GM13977 (cell line): Measurements from ENCODE around the gene RIOK2.

Experiments
- DNase-seq: peaks from one replicate; pipeline ENCODE4 v3.0.0; 2012; ENCODE audit warnings: low spot score
- in situ Hi-C: fragments of 300-500 bp; cut with MboI; formaldehyde crosslinking; loops from one replicate; pipeline ENCODE4 v1.12.0; 2022; ENCODE audit warnings: low sequenced_read_pairs, low pct_unique_long_range_greater_than_20kb, mixed read lengths, inconsistent platforms; ENCODE audit not compliant: unreplicated experiment
- TF ChIP-seq, protein P1 (sequence below): IDR thresholded peaks from 2 replicates; pipeline ENCODE4 v1.5.1; 2012; ENCODE audit warnings: mild to moderate bottlenecking, control low read depth; ENCODE audit not compliant: insufficient read depth; ENCODE audit errors: extremely low read depth, missing control alignments

The RIOK2 gene

DNA sequence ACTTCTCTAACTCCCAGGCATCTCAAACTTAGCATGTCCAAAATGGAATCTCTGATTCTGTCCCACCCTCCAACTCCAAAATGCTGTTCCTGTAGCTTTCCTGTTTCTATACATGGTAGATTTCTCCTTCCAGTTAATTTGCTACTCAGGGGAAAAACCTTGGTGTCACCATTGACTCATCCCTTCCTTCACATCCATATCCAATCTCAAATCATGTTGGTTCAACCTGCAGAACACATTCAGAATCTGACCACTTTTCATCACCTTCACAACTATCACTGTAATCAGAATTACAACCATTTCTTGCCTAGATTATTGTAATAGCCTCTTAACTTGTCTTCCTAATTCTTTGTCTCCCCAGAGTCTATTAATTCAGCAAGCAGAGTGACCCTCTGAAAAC lies 10.8 kb downstream of the RIOK2 start:
- TF ChIP-seq, protein P1, sequence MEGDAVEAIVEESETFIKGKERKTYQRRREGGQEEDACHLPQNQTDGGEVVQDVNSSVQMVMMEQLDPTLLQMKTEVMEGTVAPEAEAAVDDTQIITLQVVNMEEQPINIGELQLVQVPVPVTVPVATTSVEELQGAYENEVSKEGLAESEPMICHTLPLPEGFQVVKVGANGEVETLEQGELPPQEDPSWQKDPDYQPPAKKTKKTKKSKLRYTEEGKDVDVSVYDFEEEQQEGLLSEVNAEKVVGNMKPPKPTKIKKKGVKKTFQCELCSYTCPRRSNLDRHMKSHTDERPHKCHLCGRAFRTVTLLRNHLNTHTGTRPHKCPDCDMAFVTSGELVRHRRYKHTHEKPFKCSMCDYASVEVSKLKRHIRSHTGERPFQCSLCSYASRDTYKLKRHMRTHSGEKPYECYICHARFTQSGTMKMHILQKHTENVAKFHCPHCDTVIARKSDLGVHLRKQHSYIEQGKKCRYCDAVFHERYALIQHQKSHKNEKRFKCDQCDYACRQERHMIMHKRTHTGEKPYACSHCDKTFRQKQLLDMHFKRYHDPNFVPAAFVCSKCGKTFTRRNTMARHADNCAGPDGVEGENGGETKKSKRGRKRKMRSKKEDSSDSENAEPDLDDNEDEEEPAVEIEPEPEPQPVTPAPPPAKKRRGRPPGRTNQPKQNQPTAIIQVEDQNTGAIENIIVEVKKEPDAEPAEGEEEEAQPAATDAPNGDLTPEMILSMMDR, result no peak
- DNase-seq, result no peak
- in situ Hi-C loops, result loop anchor here (25.0 kb wide), 1 partner anchor 310 kb away; no protein-coding TSS in a partner anchor

DNA sequence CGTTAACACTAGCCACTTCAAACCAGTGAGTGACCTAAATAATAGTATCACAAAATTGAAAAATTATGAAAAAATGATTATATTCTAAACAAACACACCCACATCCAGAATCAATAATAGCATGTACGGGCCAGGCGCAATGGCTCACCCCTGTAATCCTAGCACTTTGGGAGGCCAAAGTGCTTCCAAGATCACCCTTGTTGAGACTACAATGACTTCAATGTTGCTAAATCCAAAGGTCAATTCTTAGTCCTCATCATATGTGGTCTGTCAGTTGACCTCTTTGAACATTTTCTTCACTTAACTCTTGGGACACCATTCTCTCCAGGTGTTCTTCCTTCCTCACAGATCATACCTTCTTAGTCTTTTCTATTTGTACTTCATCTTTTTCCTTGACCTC lies 11.3 kb downstream of the RIOK2 start:
- DNase-seq, result no peak
- in situ Hi-C loops, result loop anchor here (25.0 kb wide), 1 partner anchor 309 kb away; no protein-coding TSS in a partner anchor
- TF ChIP-seq, protein P1, result no peak

DNA sequence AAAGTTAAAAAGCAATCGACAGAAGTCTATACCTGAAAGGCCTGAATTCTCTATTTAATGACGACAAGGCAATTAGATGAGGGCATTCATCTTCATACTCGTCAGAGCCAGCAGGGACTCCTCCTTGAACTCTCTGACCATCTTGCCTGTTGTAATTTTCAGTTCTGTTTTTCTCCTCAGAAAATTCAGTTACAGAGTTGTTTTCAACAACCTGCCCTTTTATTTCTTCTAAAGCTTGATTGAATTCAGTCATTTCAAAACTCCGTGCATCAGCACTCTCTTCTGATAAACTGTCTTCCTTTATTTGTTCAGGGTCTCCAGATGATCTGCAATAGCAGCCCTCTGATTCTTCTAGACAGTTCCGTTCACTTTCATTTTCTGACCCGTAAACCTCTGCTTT lies 15.6 kb downstream of the RIOK2 start:
- TF ChIP-seq, protein P1, result no peak
- in situ Hi-C loops, result loop anchor here (10.0 to 25.0 kb wide), 2 partner anchors 305 to 423 kb away; no protein-coding TSS in a partner anchor
- peak; percentile 43 for DNase-seq

DNA sequence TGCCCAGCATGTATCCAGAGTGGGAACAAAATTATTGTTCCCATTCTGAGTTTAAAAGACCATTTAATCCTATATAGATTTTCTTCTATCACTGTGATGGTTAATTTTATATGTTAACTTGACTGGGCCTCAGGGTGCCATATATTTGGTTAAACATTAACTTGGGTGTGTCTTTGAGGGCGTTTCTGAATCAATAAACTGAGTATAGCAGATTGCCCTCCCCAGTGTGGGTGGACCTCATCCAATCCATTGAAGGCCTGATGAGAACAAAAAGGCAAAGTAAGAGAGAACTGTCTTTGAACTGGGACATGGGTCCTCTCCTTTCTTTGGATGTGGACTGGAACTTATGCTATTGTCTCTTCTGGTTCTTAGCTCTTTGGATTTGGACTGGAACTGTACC lies 17.3 kb downstream of the RIOK2 start:
- no peak for DNase-seq
- TF ChIP-seq, protein P1, result no peak
- in situ Hi-C loops, result loop anchor here (10.0 to 25.0 kb wide), 2 partner anchors 303 to 421 kb away; no protein-coding TSS in a partner anchor

DNA sequence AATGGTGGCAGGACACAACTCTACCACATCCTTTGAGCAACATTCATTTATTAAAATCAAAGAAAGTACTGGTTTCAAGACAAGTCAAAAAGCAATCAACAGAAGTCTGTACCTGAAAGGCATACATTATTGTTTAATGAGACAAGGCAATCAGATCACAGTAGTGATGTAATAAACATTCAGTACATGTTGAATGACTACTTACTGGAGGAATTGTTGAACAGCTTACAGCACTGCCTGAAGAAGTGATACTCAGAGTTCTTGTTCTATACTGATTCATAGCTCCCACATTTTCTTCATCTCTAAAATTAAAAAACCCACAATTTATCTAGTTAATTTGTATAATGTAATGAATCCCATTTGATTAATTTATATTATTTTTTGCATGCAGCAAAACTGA lies 18.2 kb downstream of the RIOK2 start:
- TF ChIP-seq, protein P1, result no peak
- no peak for DNase-seq
- in situ Hi-C loops, result loop anchor here (10.0 to 25.0 kb wide), 2 partner anchors 303 to 420 kb away; no protein-coding TSS in a partner anchor

DNA sequence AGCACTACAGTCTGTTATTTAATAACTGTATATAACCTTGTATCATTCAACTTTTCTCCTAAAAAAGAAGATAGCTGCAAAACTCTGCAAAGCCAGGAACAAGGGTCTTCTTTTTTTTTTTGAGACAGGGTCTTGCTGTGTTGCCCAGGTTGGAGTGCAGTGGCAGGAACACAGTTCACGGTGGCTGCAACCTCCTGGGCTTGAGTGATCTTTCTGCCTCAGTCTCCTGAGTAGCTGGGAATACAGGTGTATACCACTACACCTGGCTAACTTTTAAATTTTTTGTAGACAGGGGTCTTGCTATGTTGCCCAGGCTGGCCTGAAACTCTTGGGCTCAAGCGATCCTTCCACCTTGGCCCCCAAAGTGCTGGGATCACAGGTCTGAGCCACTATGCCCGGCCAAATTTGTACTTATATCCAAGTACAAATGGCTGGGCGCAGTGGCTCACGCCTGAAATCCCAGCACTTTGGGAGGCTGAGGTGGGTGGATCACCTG lies 19.2 kb downstream of the RIOK2 start:
- TF ChIP-seq, protein P1, result no peak
- DNase-seq, result no peak
- in situ Hi-C loops, result loop anchor here (10.0 to 25.0 kb wide), 2 partner anchors 302 to 419 kb away; no protein-coding TSS in a partner anchor

DNA sequence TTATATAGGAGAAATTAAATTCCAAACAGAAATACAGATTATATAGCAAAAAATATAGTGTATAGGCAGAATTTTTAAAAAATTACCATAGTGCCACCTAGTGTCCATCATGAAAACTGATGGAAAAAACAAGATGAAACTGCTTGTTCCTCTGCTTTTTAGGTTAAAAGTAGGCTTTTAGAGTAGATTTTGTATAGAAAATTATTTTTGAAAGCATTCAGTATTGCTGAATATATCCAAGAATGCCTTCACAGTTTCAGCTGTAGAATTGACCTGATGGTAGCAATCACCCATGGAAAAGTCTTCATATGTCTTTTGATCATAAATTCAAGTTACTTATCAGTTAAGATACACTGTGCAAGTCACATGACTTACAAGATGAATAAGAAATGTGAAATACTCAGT lies 19.7 kb downstream of the RIOK2 start:
- TF ChIP-seq, protein P1, result peak; percentile 41
- no peak for DNase-seq
- in situ Hi-C loops, result loop anchor here (10.0 to 25.0 kb wide), 2 partner anchors 301 to 419 kb away; no protein-coding TSS in a partner anchor
